Activated CD4-positive, CD25-positive, alpha-beta regulatory T cell treated with anti-CD3 and anti-CD28 coated beads, Interleukin-2, amount 50 U/mL, for 24 hours (primary cell): ENCODE measurements around the gene DYSF.
A peak's percentile ranks its signal among the peaks of the same experiment; 100 is the strongest.

ENCODE experiments used
- ATAC-seq, 2 donors: fragments of 150-1000 bp; cut with Tn5 transposase; one replicate each; pipeline ENCODE4 v1.10.0; 2021; ENCODE audit warnings: mild to moderate bottlenecking in 1 of 2, moderate library complexity in 1 of 2

Gene DYSF

GRCh38 chr2:71457123-71457915 lies 4.0 kb downstream of the DYSF start:
- no peak for ATAC-seq

- ATAC-seq = no peak
Observed at GRCh38 chr2:71457923-71458322, 4.6 kb downstream of the DYSF start.

GRCh38 chr2:71458413-71459083 lies 5.2 kb downstream of the DYSF start:
- ATAC-seq = no peak

- no peak for ATAC-seq
Observed at GRCh38 chr2:71459084-71459431, 5.7 kb downstream of the DYSF start.

- no peak for ATAC-seq
Observed at GRCh38 chr2:71460056-71460455, 6.7 kb downstream of the DYSF start.

- ATAC-seq = no peak
Observed at GRCh38 chr2:71460595-71461303, 7.4 kb downstream of the DYSF start.

GRCh38 chr2:71461304-71461671 lies 7.9 kb downstream of the DYSF start:
- no peak for ATAC-seq

- no peak for ATAC-seq
Observed at GRCh38 chr2:71462056-71462605, 8.8 kb downstream of the DYSF start.

- ATAC-seq = no peak
Observed at GRCh38 chr2:71462641-71463341, 9.4 kb downstream of the DYSF start.

- ATAC-seq = no peak
Observed at GRCh38 chr2:71463342-71463654, 9.9 kb downstream of the DYSF start.

- no peak for ATAC-seq
Observed at GRCh38 chr2:71464389-71464788, 11.0 kb downstream of the DYSF start.

GRCh38 chr2:71465356-71465755 lies 12.0 kb downstream of the DYSF start:
- ATAC-seq = no peak

- no peak for ATAC-seq
Observed at GRCh38 chr2:71465961-71466300, 12.6 kb downstream of the DYSF start.

- peak in 1 of 2 donors; percentile 12 for ATAC-seq
Observed at GRCh38 chr2:71466301-71467179, 13.2 kb downstream of the DYSF start.

- ATAC-seq = no peak
Observed at GRCh38 chr2:71467180-71467815, 13.9 kb downstream of the DYSF start.

- ATAC-seq = no peak
Observed at GRCh38 chr2:71468279-71469015, 15.1 kb downstream of the DYSF start.

- ATAC-seq = no peak
Observed at GRCh38 chr2:71469403-71470398, 16.3 kb downstream of the DYSF start.

GRCh38 chr2:71471276-71471675 lies 17.9 kb downstream of the DYSF start:
- ATAC-seq = no peak

- no peak for ATAC-seq
Observed at GRCh38 chr2:71472019-71472418, 18.7 kb downstream of the DYSF start.
